ENCODE results near the gene COPS7A.
"Not testable (repeated sequence)": the region's sequence is repeated elsewhere in the genome, so short reads cannot be mapped to it uniquely, and the experiment has no call there.

COPS7A gene

DNA sequence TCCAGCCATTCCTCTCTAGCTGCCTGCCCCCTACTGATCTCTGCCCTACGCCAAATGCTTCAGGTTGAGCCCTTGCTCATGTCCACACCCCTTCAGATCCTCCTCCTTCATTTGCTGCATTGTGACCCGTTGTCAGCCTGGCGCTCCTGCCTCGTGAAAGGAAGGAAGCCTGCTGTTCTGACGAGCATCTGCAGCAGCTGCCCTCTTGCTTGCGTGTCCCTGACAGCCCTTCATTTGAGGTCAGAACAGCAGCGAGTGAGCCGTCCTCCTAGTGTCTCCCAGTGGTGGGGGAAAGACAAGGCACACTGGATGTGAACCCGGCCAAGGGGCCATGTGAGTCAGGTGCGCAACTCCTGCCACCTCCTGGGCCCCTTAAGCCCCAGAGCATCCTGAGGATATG, 20.2 kb upstream of the COPS7A start:
- no peak for DNase-seq

- not testable (repeated sequence) for DNase-seq
Observed at GRCh38 chr12:6708351-6708750, 15.5 kb upstream of the COPS7A start.

DNA sequence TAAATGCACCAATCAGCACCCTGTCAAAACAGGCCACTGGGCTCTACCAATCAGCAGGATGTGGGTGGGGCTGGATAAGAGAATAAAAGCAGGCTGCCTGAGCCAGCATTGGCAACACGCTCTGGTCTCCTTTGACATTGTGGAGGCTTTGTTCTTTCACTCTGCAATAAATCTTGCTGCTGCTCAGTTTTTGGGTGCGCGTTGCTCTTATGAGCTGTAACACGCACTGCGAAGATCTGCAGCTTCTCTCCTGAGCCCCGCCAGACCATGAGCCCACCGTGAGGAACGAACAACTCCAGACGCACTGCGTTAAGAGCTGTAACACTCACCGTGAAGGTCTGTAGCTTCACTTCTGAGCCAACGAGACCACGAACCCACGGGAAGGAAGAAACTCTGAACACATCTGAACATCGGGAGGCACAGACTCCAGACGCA, 14.9 kb upstream of the COPS7A start:
- DNase-seq: no peak

- DNase-seq: not testable (repeated sequence)
Observed at GRCh38 chr12:6716031-6716873, 7.6 kb upstream of the COPS7A start.

DNA sequence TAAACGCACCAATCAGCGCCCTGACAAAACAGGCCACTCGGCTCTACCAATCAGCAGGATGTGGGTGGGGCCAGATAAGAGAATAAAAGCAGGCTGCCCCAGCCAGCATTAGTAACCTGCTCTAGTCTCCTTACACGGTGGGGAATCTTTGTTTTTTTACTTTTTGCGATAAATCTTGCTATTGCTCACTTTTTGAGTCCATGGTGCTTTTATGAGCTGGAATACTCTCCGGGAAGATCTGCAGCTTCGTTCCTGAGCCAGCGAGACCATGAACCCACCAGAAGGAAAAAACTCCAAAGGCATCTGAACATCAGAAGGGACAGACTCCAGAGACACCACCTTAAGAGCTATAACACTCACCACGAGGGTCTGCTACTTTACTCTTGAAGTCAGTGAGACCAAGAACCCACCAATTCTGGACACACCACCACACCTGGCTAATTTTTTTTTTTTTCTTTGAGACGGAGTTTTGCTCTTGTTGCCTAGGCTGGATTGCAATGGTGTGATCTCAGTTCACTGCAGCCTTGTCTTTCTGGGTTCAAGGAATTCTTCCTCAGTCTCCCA, 6.9 kb upstream of the COPS7A start:
- no peak for DNase-seq

- no peak for DNase-seq
Observed at GRCh38 chr12:6722863-6723262, 983 bp upstream of the COPS7A start.

DNA sequence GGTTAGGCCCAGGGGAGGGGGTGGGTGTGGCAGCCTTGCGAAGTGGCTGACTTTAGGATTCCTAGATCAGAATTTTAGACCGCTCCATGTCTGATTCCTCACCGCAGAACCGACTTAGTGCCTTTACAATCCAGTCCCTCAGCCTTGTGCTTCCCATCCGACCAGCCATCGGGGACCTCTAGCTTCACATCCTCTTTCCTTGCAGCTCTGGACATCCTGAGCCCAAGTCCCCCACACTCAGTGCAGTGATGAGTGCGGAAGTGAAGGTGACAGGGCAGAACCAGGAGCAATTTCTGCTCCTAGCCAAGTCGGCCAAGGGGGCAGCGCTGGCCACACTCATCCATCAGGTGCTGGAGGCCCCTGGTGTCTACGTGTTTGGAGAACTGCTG, 557 bp downstream of the COPS7A start:
- peak; percentile 6 for DNase-seq

GRCh38 chr12:6725350-6725749, 1.5 kb downstream of the COPS7A start:
- no peak for DNase-seq

- DNase-seq: no peak
Observed at GRCh38 chr12:6729186-6729585, 5.3 kb downstream of the COPS7A start.

- DNase-seq: no peak
Observed at GRCh38 chr12:6730169-6730568, 6.3 kb downstream of the COPS7A start.

GRCh38 chr12:6734506-6735387, 10.9 kb downstream of the COPS7A start:
- no peak for DNase-seq

DNA sequence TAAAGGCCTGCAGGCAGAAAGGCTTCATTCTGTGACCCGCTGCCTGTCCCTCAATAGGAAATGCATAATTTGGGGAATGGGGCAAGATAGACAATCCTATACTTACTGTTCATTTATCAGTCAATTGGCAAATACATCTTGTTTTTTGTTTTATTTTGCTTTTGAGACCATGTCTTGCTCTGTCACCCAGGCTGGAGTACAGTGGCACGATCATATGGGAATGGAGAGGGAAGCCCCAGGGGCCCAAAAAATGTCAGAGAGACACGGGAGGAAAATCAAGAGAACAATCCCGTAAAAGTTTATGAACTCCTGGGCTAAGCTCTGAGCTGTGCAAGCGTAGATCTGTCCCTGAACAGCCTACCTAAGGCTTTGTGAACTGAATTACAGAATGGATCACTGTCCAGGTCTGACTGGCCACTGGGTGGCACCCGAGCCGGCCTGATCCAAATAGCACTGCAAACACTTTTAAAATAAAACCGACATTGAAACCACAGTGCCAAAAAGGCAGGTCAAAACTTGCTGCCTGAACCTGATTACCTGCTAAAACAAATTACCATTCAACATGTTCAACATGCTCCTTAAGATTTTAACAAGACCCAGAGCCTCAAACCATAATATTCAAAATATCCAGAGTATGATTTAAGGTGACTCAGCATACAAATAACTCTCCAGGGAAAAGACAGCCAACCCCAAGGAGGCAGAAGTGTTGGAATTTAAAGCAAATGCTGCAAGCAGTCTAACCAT, 11.8 kb downstream of the COPS7A start:
- peak; percentile 32 for DNase-seq

- no peak for DNase-seq
Observed at GRCh38 chr12:6736754-6737153, 12.9 kb downstream of the COPS7A start.

DNA sequence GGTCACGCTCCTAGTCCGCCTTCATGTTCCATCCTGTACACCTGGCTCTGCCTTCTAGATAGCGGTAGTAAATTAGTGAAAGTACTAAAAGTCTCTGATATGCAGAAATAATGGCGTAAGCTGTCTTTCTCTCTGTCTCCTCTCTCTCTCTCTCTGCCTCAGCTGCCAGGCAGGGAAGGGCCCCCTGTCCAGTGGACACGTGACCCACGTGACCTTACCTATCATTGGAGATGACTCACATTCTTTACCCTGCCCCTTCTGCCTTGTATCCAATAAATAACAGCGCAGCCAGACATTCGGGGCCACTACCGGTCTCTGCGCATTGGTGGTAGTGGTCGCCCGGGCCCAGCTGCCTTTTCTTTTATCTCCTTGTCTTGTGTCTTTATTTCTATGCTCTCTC, 18.2 kb downstream of the COPS7A start:
- not testable (repeated sequence) for DNase-seq

GRCh38 chr12:6742834-6743233, 19.0 kb downstream of the COPS7A start:
- no peak for DNase-seq

- not testable (repeated sequence) for DNase-seq
Observed at GRCh38 chr12:6743300-6743699, 19.5 kb downstream of the COPS7A start.

DNA sequence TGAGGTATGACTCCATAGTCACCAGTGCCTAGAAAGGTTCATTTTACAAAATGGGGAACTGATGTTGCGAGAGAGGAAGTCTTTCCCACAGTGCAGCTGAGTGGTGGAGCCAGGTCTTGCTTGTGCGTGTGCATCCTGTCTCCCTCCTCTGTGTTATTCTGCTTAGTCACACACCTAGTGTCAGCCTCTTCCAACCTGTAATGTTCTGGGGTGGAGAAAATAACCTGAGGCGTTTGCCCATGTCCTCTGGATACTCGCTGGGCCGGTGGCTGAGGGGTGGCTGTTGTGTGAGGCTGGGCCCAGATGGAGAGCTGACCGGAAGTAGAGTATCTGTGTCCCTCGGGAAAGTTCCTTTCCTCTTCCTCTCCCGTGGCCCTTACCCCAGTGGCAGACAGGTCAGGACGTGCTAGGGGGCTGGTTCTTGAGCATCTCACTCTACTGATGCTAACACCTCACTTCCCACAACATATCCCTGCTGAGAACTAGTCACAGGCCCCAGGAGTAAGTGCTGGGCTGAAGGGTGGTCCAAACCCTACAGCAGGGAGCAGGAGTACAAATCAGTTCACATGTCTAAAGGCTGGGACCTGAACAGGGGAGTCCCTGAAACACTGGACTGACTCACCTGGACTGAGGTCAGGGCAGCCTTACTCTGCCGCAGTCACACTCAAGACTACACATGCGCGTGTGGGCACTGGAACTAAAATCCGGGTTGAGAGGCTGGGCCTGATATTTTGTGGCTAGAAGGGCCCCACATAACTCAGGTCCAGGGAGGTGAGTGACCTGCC, 22.1 kb downstream of the COPS7A start:
- DNase-seq: no peak

DNA sequence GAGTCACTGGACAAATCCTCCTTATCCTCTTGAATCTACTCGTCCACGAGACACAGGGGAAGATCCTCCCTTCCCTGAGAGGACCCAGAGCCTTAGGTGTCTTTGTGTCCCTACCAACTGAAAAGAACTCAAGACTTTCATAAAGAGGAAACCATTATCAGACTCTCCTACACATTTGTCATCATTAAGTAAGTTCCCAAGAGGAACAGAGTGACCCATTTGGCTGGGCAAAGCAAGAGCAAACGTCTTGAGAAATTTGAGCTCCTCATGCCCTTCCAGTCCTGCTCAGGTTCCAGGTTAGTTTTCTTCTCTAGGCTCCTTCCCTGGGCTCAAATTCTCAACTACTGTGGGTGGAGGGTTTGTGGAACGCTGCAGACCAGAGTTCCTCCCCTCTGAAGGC, 23.4 kb downstream of the COPS7A start:
- no peak for DNase-seq

GRCh38 chr12:6748761-6749160, 24.9 kb downstream of the COPS7A start:
- DNase-seq: no peak

DNA sequence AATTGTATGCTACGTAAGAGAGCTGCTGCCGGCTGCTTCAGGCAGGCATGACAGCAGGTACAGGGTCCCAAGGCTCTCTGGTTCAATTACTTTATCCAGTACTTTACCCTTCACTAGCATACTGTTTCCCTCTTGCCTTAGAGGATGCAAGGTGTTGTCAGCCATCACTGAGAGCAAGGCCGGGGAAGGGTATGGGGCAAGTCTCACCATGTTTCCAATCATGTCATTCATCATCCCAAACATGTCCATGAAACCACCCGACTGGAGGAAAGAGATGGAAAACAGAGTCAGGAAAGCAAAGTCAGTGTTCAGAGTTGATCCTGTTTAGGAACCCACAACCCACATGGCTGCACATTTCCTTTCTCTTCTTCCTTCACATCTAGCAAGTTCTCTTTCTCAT, 26.7 kb downstream of the COPS7A start:
- DNase-seq: no peak

GRCh38 chr12:6751767-6752166, 27.9 kb downstream of the COPS7A start:
- no peak for DNase-seq
